Esophagus squamous epithelium (tissue), 4 donors: Measurements from ENCODE around the gene NGF.

ENCODE experiments used
- CTCF ChIP-seq, 6 experiments: fragments of 450-650 bp in 4 of 6; fragments of 200-600 bp in 2 of 6; sonication (generic) in 2 of 6; IDR thresholded peaks; one replicate each; pipeline ENCODE4 v1.5.1; 2016 to 2019; ENCODE audit warnings: antibody characterized with exemption in 6 of 6, mild to moderate bottlenecking in 4 of 6, moderate library complexity in 4 of 6
- POLR2A ChIP-seq, 4 donors: fragments of 450-650 bp; IDR thresholded peaks; one replicate each; pipeline ENCODE4 v1.6.1; 2017; ENCODE audit warnings: antibody characterized with exemption in 4 of 4, mild to moderate bottlenecking in 4 of 4, moderate library complexity in 3 of 4

GRCh38 chr1:115293006-115293405 is 45.0 kb downstream of the NGF start:
- TF ChIP-seq CTCF (IDR thresholded peaks at IDR 0.05) (no peak), POLR2A (IDR thresholded peaks at IDR 0.05) (no peak)
